ENCODE data around the gene IL1A. TPM values are rescaled to one million over a fixed set of nuclear protein-coding genes. Genes with fewer than 3 reads are reported as not detected.

IL1A gene
- total RNA-seq, 1 donor: 0.43 TPM

GRCh38 chr2:112825706-112826105 is 41.4 kb upstream of the IL1A start:
- DNase-seq (ENCODE audit: low read depth): no peak
- no peak for TF ChIP-seq CTCF (IDR thresholded peaks at IDR 0.05; ENCODE audit: insufficient read depth, low read depth, low read length)
- no peak overlapping the region for H3K4me3 ChIP-seq (ENCODE audit: low read depth, low read length)

- no peak overlapping the region for H3K4me3 ChIP-seq (ENCODE audit: low read depth, low read length)
- DNase-seq (ENCODE audit: low read depth): no peak
- TF ChIP-seq CTCF (IDR thresholded peaks at IDR 0.05; ENCODE audit: insufficient read depth, low read depth, low read length): no peak
Observed at GRCh38 chr2:112824694-112825085, 40.4 kb upstream of the IL1A start.

- DNase-seq (ENCODE audit: low read depth): no peak
- no peak for TF ChIP-seq CTCF (IDR thresholded peaks at IDR 0.05; ENCODE audit: insufficient read depth, low read depth, low read length)
- H3K4me3 ChIP-seq (ENCODE audit: low read depth, low read length): no peak overlapping the region
Observed at GRCh38 chr2:112821682-112822081, 37.4 kb upstream of the IL1A start.

- no peak for TF ChIP-seq CTCF (IDR thresholded peaks at IDR 0.05; ENCODE audit: insufficient read depth, low read depth, low read length)
- DNase-seq (ENCODE audit: low read depth): no peak
- no peak overlapping the region for H3K4me3 ChIP-seq (ENCODE audit: low read depth, low read length)
Observed at GRCh38 chr2:112821142-112821541, 36.8 kb upstream of the IL1A start.

- TF ChIP-seq CTCF (IDR thresholded peaks at IDR 0.05; ENCODE audit: insufficient read depth, low read depth, low read length): no peak
- H3K4me3 ChIP-seq (ENCODE audit: low read depth, low read length): no peak overlapping the region
- no peak for DNase-seq (ENCODE audit: low read depth)
Observed at GRCh38 chr2:112820343-112820742, 36.0 kb upstream of the IL1A start.

DNA sequence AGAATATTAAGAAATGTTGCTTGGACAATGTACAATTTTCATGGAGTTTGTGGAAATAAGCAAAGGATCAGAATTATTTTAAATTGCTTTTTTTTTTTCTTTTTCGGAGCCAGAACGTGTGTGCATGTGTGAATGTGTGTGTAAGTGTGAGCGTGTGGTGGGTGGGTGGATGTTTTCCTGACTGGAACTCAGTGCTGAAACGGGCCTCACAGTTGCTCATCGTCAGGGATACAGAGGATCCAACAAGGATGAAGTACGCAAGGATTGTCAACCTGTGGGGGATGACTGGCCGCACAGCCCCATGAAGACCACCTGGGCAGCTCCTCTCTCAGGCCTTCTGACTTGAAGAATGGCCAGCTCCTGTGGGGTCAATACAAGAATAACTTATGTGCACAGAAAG is 34.8 kb upstream of the IL1A start:
- no peak for TF ChIP-seq CTCF (IDR thresholded peaks at IDR 0.05; ENCODE audit: insufficient read depth, low read depth, low read length)
- DNase-seq (ENCODE audit: low read depth): no peak
- no peak overlapping the region for H3K4me3 ChIP-seq (ENCODE audit: low read depth, low read length)

DNA sequence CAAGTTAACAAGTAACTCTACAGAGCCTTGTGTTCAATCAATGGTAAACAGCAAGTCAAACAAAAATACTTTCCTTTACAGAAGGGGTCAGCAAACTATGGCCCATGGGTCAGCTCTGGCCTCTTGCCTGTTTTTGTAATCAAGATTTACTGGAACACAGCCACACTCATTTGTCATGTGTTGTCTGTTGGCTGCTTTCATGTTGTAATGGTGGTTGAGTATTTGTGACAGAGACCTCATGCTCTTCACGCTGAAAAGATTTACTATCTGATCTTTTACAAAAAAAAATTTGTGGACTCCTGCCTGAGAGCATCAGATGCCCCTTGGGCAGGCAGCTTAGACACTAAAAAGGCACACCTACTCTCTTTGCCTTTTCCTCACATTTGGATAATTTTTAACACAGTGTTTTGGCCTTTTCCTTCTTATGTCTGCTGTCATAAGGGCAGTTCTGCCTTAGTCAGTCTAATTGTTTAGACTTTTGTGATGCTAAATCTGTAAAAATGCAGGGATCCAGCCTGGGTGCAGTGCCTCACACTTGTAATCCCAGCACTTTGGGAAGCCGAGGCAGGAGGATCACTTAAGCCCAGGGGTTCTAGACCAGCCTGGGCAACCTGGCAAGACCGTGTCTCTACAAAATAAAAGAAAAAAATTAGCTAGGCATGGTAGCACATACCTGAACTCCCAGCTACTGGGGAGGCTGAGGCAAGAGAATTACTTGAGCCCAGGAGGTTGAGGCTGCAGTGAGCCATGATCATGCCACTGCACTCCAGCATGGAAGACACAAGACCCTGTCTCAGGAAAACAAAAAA is 34.0 kb upstream of the IL1A start:
- H3K4me3 ChIP-seq (ENCODE audit: low read depth, low read length): no peak overlapping the region
- TF ChIP-seq CTCF (IDR thresholded peaks at IDR 0.05; ENCODE audit: insufficient read depth, low read depth, low read length): no peak
- DNase-seq (ENCODE audit: low read depth): peak; percentile 38
